Colon (tissue), 2 donors: ENCODE results near the gene ASIC2.

Experiments
- FAIRE-seq: peaks from 2 replicates; lab custom pipeline; 2012; peaks lifted over from hg19 to GRCh38; lab: Jason Lieb, UNC
- donor health status: control.
- donor health status: control.

The ASIC2 gene

GRCh38 chr17:33242375-33243124, 50.5 kb downstream of the ASIC2 start:
- no peak for FAIRE-seq

GRCh38 chr17:33241390-33241789, 51.7 kb downstream of the ASIC2 start:
- FAIRE-seq: no peak

DNA sequence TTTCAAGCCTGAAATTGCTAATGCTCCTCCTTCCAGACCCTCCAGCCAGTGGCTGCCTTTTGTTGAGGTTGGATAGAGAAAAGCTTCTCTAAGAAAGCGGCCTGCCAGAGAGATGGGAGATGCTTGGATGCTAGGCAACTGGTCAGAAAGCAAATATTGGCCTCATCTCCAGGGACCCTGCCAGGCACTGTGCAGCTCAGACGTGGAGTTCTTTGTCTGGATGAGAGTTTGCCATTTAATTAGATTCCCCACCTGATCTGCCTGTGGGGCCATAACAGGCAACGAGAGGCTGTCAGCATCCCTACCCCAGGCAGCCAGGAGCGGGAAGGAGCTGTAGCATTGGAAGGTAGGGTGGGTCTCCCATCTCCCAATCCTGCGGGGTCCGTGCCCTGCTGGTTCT, 52.7 kb downstream of the ASIC2 start:
- FAIRE-seq: no peak

GRCh38 chr17:33239702-33240101, 53.4 kb downstream of the ASIC2 start:
- FAIRE-seq: no peak

DNA sequence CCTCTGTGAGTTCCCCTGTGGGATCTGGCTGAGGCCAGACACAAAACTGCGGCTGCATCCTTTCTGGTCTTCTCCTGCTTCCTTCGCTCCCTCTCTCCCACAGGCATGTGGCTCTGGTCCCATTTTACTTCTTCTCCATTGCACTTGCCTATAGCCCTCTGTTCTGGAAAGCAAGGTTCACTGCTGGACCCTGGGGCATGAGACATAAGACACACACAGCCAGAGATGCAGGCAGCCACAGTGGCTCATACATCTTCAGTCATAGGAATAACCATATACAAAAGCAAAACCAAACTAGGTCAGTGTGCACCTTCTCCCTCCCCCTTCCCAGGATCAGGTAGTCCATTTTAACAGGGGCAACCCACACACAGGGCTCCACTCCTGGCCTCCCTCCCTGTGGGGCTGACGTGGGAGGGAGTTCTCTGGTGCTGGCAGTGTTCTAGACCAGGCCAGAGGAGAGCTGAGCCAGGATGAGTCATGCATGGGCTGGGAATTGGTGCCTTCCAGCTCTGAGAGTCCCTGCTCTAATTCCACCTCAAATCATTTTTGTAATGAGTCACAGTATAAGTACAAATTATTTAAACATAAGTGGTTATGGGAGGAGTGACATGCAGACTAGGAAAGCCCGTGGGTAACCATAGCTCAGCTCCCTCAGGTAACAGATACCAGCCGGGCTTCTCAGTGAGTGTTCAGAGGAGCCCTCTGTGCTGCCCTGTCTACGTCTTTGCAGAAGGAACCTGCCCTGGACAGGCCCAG, 58.0 kb downstream of the ASIC2 start:
- no peak for FAIRE-seq

DNA sequence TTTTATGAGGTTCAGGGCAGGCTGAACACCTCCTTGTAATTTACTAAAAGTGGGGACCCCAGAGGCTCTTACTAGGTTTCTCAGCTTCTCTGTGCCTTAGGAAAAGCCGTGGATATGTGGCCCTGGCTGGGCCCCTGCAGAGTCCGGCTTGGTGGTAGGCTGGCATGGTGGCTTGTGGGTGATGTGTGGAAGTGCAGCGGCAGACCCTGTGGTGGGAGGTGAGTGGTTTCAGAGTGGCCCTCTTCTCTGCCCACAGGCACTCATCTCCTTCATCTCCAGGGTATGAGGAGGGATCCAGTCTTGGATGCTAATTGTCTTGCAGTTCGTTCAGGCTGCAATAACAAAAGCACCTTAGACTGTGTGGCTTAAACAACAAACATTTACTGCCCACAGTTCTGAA, 58.9 kb downstream of the ASIC2 start:
- FAIRE-seq: no peak

DNA sequence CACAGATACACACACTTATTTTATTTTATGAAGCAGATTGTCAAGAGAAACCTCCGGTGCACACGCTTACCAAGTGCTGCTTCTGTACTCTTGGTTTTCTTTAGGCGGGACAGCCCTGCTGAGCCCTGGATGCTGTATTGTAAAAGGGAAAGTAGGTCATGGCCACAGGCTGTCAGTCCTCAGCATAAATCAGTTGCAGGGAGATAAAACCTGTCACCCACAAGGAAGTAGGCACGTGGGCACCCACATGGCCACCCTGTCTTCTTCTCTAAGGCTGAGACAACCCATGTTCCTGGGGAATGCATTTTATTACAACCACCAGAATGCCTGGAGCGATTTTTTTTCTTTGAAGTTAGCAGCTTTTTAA, 59.3 kb downstream of the ASIC2 start:
- FAIRE-seq: no peak

DNA sequence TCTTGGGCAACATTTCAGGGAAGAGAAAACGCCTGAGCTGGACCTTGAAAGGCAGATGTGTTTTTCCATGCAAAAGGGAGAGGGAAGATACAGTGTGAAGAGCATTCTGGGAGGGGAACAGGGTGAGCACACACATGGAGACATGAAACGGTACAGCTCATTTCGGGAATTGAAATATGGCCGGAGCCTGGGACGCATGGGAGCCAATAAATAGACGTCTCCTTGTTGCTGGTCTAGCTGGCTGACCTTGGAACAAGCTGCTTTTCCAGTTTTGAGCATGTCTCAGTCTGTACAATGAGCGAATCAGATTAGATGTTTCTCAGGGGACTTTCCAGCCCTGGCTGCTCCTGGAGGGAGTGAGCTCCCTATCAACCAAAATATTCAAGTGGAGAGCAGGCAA, 63.6 kb downstream of the ASIC2 start:
- no peak for FAIRE-seq

- FAIRE-seq: no peak
Measured at GRCh38 chr17:33229028-33229427, 64.1 kb downstream of the ASIC2 start.

DNA sequence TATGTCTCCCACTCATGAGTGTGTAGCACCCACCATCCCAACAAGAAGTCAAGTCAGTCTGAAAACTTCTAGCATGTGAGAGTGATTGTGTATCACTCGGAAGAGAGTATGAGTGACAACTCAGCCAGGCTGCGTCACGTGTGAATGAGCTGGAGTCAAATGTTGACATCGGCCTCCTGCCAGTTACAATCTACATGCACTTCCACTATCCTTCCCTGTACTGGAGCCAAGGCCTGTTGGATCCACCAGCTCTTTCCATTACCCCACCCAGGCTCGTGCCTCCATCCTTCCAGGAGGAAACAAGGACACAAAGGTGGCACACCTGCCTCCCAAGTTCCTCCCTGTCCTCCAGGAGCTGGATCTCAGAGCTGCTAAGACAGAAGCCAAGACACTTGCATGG, 64.5 kb downstream of the ASIC2 start:
- FAIRE-seq: no peak

- no peak for FAIRE-seq
Measured at GRCh38 chr17:33227911-33228310, 65.2 kb downstream of the ASIC2 start.

- FAIRE-seq: no peak
Measured at GRCh38 chr17:33225994-33226393, 67.1 kb downstream of the ASIC2 start.

DNA sequence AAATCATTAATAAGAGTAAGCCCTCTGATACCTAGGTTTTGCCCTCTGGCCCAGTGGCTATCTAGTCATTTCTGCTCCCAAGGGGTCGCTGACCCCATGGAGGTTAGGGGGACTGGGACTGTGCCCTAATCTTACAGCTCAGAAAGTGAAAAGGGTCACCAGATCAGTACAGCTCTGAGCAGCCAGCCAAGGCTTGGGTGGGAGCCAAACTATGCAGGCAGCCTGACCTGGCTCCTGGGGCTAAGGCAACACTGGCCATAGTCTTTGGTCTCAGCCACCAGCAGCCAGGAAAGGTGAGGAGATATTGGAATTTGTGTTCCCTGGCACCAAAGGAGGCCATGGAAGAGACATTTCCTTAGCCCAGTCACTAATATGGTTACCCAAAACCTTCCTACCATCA, 67.6 kb downstream of the ASIC2 start:
- FAIRE-seq: no peak

- no peak for FAIRE-seq
Measured at GRCh38 chr17:33220036-33220435, 73.1 kb downstream of the ASIC2 start.

- FAIRE-seq: no peak
Measured at GRCh38 chr17:33218698-33219601, 74.1 kb downstream of the ASIC2 start.

DNA sequence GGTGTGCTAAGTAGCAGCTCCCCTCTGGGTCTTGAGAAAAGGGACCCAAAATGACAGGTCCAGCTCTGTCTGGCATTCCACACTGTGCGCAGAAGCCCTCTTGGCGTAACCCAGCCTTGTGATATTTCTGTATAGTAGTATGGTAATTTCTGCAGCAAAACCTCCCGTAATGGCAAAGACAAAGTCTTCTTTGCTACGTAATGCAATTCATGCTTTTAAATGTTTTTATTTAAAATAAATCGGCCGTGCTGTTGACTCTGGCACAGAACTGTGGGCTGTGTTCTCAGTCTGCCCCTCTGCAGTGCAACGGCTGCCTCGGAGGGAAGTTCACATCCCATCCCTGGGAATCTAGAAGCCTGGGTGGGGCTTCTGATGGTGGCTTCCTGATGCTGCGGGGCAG, 75.2 kb downstream of the ASIC2 start:
- no peak for FAIRE-seq

- no peak for FAIRE-seq
Measured at GRCh38 chr17:33214996-33215395, 78.1 kb downstream of the ASIC2 start.

DNA sequence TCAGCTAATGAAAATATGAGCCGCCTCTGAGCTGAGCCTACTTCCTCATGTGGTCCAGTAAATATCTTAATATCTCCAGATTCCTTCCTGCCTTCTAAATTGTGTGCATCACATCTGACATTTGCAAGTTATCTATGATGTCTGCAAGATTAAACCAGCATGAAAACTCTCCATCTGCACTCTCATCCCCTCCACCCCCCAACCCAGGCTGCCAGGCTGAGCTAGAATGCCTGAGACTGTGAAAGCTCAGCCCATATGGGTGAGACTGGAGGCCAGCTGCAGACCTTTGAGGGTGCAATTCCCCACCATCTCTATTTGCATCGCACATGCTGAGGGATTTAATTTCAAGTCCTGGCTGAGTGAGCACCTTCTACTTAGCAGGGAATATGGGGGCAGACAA, 82.8 kb downstream of the ASIC2 start:
- no peak for FAIRE-seq

DNA sequence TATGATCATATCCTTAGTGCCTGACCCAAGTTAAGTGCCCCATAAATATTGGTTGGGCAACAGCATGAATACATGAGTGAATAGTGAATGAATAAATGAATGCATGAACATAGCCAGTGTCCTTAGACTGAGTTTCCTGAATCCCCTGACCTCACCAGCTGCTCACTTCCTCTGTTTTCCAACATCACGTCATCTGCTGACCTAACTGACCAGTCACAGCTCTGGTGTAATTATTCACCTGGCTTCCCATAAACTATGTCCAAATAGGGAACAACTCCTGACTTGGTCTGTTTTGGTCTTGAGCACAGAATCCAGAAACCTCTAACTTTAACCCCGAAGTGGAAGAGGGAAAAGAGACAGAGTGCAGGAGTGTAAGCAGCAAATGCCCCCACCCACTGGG, 83.4 kb downstream of the ASIC2 start:
- FAIRE-seq: no peak

GRCh38 chr17:33207231-33207630, 85.9 kb downstream of the ASIC2 start:
- FAIRE-seq: no peak

GRCh38 chr17:33205552-33205951, 87.5 kb downstream of the ASIC2 start:
- FAIRE-seq: no peak

DNA sequence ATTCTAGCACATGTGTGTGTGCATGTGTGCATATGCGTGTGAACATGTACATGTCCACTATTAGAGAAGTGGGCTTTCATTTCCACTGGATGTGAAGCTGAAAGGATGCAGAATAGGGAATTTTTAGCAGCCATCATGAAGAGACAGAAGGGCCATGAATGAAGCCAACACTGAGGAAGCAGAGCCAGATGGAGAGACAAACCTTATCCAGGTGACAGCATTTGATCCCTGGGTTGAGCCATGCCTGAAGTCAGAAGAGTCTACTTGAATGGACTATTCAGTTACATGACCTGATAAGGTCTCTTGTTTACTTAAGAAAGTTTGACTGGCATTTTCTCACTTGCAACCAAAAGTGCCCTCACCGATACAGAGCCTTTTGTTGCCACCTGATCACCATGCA, 88.4 kb downstream of the ASIC2 start:
- FAIRE-seq: no peak

DNA sequence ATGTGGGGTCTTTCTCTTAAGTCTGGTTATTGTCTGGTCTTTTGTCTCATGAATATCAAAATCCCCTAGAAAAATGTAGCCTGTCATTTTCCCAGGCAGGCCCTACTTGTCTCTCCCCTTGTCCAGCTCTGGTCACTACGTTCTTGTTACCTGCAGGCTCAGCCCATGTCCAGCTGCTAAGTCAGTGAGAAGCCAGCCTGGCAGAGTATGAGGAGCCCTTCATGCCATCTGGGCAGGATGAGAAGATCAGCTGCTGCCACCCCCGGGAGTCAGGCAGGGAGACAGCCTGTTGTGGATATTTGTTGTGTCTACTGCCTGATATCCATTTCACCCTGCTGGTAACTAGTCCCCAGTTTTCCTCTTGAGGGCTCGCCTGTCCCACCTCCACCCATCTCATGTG, 88.9 kb downstream of the ASIC2 start:
- FAIRE-seq: no peak
